SU-DHL-6 (cell line): ENCODE data around the gene VASP.

Experiments
- EZH2phosphoT487 ChIP-seq: fragments of 200-600 bp; sonication (generic), shearing (Covaris generic); conservative IDR thresholded peaks from 2 replicates; pipeline ENCODE4 v1.6.1; 2018; ENCODE audit warnings: mild to moderate bottlenecking, antibody characterized with exemption, low read length, moderate library complexity, mixed read lengths
- TF ChIP-seq, protein P1 (sequence below): fragments of 200-600 bp; sonication (generic); IDR thresholded peaks from one replicate; pipeline ENCODE4 v1.5.1; 2017; ENCODE audit warnings: antibody characterized with exemption, mild to moderate bottlenecking, low read length, moderate library complexity; ENCODE audit not compliant: insufficient read depth, poor library complexity, severe bottlenecking

DNA sequence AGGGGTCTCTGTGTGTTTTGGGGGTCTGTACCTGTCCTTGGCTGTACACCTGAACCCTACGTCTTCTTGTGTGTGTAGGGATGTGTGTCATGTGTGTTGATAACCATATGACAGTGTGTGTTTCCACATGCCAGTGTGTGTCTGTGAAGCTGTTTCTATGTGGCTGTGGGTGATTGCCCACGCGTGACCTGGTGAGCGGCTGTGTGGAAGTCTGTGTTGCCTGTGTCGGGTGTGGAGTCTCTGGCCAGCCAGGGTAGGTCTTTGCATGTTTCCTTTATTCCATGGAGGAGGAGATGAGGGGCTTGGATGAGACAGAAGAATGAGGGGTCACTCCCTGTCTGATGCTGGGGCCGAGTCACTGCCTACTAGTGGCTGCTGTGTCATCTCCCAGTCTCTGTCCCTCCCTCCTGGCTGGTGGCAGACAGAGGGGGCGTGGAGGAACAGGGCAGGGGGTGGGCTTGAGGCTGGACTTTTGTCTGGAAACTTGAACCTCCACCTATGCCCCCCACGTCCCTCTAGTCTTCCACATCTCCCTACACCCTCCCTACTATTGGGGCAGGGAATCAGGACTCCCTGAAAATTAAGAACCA is 42.3 kb upstream of the VASP start:
- TF ChIP-seq, protein P1, sequence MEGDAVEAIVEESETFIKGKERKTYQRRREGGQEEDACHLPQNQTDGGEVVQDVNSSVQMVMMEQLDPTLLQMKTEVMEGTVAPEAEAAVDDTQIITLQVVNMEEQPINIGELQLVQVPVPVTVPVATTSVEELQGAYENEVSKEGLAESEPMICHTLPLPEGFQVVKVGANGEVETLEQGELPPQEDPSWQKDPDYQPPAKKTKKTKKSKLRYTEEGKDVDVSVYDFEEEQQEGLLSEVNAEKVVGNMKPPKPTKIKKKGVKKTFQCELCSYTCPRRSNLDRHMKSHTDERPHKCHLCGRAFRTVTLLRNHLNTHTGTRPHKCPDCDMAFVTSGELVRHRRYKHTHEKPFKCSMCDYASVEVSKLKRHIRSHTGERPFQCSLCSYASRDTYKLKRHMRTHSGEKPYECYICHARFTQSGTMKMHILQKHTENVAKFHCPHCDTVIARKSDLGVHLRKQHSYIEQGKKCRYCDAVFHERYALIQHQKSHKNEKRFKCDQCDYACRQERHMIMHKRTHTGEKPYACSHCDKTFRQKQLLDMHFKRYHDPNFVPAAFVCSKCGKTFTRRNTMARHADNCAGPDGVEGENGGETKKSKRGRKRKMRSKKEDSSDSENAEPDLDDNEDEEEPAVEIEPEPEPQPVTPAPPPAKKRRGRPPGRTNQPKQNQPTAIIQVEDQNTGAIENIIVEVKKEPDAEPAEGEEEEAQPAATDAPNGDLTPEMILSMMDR, result no peak
- no peak for TF ChIP-seq EZH2phosphoT487
